WTC11 (cell line): ENCODE measurements around the gene ID3. TPM values are rescaled to one million over a fixed set of nuclear protein-coding genes. Genes with fewer than 3 reads are reported as not detected.

Experiments used
- ATAC-seq: fragments of 200-7000 bp; cut with Tn5 transposase; 2 replicates; pipeline ENCODE4 v1.10.0; 2021; ENCODE audit warnings: mild to moderate bottlenecking, moderate library complexity
- CTCF ChIA-PET: fragments of 300-600 bp; sonication (Branson Sonifier 250); formaldehyde crosslinking; loops from one replicate; lab custom pipeline; 2021; ENCODE audit warnings: antibody characterized with exemption; lab: Charles Lee
- POLR2A ChIA-PET: fragments of 350-600 bp; sonication (Branson Sonifier 250); formaldehyde crosslinking; loops from one replicate; lab custom pipeline; 2021; ENCODE audit warnings: antibody characterized with exemption; lab: Charles Lee
- DNase-seq: peaks from one replicate; pipeline ENCODE4 v3.0.0; 2021; ENCODE audit warnings: low spot score
- H3K27ac Mint-ChIP-seq: 2 replicates; pipeline ENCODE4 v1.8.0; 2021; ENCODE audit warnings: mixed read lengths
- H3K27me3 Mint-ChIP-seq: 2 replicates; pipeline ENCODE4 v1.8.0; 2021; ENCODE audit warnings: low read depth, mild to moderate bottlenecking, moderate library complexity, mixed read lengths
- H3K36me3 Mint-ChIP-seq: 2 replicates; pipeline ENCODE4 v1.8.0; 2021; ENCODE audit warnings: mixed read lengths
- H3K4me1 Mint-ChIP-seq: 2 replicates; pipeline ENCODE4 v1.8.0; 2022; ENCODE audit warnings: mixed read lengths
- H3K4me3 Mint-ChIP-seq: 2 replicates; pipeline ENCODE4 v1.8.0; 2021; ENCODE audit warnings: mild to moderate bottlenecking, moderate library complexity, mixed read lengths
- H3K9me3 Mint-ChIP-seq: 2 replicates; pipeline ENCODE4 v1.8.0; 2021; ENCODE audit warnings: mixed read lengths
- KAT7 ChIP-seq: sonication (generic); formaldehyde crosslinking; IDR thresholded peaks from 2 replicates; pipeline ENCODE4 v1.8.1; 2023; ENCODE audit warnings: missing genetic modification reagents, mild to moderate bottlenecking, borderline replicate concordance
- MYBL2 ChIP-seq: sonication (generic); formaldehyde crosslinking; IDR thresholded peaks from 2 replicates; pipeline ENCODE4 v1.8.1; 2023; ENCODE audit warnings: mild to moderate bottlenecking, moderate library complexity, missing genetic modification reagents
- RORB ChIP-seq: fragments of 250-450 bp; sonication (Bioruptor Pico); IDR thresholded peaks from 2 replicates; pipeline ENCODE4 v1.9.0; 2021; ENCODE audit warnings: mild to moderate bottlenecking
- SOX15 ChIP-seq: fragments of 250-450 bp; sonication (Bioruptor Pico); IDR thresholded peaks from 2 replicates; pipeline ENCODE4 v1.9.0; 2021; ENCODE audit warnings: mild to moderate bottlenecking
- SP1 ChIP-seq: sonication (generic); formaldehyde crosslinking; conservative IDR thresholded peaks from 2 replicates; pipeline ENCODE4 v1.8.1; 2022; ENCODE audit warnings: missing genetic modification reagents
- TEAD4 ChIP-seq: sonication (generic); formaldehyde crosslinking; IDR thresholded peaks from 2 replicates; pipeline ENCODE4 v1.8.0; 2022; ENCODE audit warnings: mild to moderate bottlenecking, missing genetic modification reagents
- TP53 ChIP-seq: sonication (generic); formaldehyde crosslinking; IDR thresholded peaks from 2 replicates; pipeline ENCODE4 v1.8.1; 2023; ENCODE audit warnings: mild to moderate bottlenecking, missing genetic modification reagents
- ZNF263 ChIP-seq: sonication (generic); formaldehyde crosslinking; IDR thresholded peaks from 2 replicates; pipeline ENCODE4 v1.8.1; 2022; ENCODE audit warnings: low read depth, mild to moderate bottlenecking, moderate library complexity, missing genetic modification reagents
- total RNA-seq: library from RNA; stranded (reverse); gene quantifications from 3 replicates; pipeline ENCODE4 v1.2.3, GENCODE V29; 2021
- TF ChIP-seq, protein P1 (sequence below): sonication (generic); formaldehyde crosslinking; IDR thresholded peaks from 2 replicates; pipeline ENCODE4 v1.8.0; 2022; ENCODE audit warnings: mild to moderate bottlenecking, missing genetic modification reagents
- TF ChIP-seq, protein P2 (sequence below): fragments of 250-450 bp; sonication (Bioruptor Pico); IDR thresholded peaks from 2 replicates; pipeline ENCODE4 v1.9.0; 2021; ENCODE audit warnings: mild to moderate bottlenecking, borderline replicate concordance
- TF ChIP-seq, protein P3 (sequence below): fragments of 250-450 bp; sonication (Bioruptor Pico); IDR thresholded peaks from 2 replicates; pipeline ENCODE4 v1.8.0; 2021; ENCODE audit warnings: mild to moderate bottlenecking
- TF ChIP-seq, protein P4 (sequence below): sonication (generic); formaldehyde crosslinking; IDR thresholded peaks from 2 replicates; pipeline ENCODE4 v1.8.0; 2023; ENCODE audit warnings: missing genetic modification reagents, mild to moderate bottlenecking, borderline replicate concordance

ID3 gene
- total RNA-seq, 1 experiment from 2014 or later, result 168 TPM

DNA sequence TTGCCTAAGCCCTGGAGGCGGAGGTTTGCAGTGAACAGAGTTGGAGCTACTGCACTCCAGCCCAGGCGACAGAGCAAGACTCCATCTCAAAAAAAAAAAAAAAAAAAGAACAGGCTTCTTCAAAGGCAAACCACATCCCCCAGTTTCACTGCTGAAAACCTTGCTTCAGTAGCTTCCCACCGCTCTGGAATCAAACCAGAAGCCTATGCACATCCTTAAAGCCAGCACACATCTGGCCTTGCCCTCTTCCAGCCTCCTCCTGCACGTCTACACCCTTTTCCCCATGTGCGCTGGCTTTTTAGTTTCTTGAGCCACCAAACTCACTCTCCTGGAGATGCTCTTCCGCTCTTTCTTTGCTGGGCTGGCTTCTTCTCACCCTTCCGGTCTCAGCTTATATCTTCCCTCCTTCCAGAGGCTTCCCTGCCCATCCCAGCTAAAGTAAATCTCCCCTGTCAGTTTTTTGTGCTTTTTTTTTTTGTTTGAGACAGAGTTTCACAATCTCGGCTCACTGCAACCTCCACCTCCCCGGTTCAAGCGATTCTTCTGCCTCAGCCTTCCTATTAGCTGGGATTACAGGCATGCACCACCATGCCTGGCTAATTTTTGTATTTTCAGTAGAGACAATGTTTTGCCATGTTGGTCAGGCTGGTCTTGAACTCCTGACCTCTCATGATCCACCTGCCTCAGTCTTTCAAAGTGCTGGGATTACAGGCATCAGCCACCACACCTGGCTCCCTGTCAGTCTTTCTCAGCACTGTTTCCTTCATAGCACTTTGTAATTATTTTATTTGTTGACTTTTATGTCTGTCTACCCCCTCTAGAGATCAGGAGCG is 42.0 kb upstream of the ID3 start (continued):
- TF ChIP-seq, protein P1, sequence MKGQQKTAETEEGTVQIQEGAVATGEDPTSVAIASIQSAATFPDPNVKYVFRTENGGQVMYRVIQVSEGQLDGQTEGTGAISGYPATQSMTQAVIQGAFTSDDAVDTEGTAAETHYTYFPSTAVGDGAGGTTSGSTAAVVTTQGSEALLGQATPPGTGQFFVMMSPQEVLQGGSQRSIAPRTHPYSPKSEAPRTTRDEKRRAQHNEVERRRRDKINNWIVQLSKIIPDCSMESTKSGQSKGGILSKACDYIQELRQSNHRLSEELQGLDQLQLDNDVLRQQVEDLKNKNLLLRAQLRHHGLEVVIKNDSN (CRISPR knock-in tag), result no peak
- TF ChIP-seq KAT7 (CRISPR knock-in tag) (no peak), SP1 (CRISPR knock-in tag) (no peak), MYBL2 (CRISPR knock-in tag) (no peak), TP53 (CRISPR knock-in tag) (no peak), SOX15 (CRISPR knock-in tag) (no peak), ZNF263 (CRISPR knock-in tag) (no peak)
- TF ChIP-seq, protein P2, sequence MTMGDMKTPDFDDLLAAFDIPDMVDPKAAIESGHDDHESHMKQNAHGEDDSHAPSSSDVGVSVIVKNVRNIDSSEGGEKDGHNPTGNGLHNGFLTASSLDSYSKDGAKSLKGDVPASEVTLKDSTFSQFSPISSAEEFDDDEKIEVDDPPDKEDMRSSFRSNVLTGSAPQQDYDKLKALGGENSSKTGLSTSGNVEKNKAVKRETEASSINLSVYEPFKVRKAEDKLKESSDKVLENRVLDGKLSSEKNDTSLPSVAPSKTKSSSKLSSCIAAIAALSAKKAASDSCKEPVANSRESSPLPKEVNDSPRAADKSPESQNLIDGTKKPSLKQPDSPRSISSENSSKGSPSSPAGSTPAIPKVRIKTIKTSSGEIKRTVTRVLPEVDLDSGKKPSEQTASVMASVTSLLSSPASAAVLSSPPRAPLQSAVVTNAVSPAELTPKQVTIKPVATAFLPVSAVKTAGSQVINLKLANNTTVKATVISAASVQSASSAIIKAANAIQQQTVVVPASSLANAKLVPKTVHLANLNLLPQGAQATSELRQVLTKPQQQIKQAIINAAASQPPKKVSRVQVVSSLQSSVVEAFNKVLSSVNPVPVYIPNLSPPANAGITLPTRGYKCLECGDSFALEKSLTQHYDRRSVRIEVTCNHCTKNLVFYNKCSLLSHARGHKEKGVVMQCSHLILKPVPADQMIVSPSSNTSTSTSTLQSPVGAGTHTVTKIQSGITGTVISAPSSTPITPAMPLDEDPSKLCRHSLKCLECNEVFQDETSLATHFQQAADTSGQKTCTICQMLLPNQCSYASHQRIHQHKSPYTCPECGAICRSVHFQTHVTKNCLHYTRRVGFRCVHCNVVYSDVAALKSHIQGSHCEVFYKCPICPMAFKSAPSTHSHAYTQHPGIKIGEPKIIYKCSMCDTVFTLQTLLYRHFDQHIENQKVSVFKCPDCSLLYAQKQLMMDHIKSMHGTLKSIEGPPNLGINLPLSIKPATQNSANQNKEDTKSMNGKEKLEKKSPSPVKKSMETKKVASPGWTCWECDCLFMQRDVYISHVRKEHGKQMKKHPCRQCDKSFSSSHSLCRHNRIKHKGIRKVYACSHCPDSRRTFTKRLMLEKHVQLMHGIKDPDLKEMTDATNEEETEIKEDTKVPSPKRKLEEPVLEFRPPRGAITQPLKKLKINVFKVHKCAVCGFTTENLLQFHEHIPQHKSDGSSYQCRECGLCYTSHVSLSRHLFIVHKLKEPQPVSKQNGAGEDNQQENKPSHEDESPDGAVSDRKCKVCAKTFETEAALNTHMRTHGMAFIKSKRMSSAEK (CRISPR knock-in tag), result no peak

DNA sequence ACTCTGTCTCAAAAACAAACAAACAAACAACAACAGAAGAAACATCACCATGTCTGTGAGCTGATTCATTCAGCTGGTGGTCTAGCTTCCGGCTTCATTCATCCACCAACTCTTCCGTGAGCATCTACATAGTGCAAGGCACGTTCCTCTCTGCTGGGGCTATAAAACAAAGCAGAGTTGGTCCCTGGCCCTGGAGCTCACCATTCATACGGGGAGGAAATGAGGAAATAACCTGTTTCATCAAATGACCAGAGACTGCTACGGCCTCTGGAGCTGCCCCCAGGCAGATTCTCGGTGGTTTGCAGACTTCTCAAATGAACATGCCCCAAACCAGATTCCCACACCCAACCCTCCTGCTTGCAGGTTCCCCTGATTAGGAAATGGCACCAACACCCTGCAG is 41.0 kb upstream of the ID3 start:
- Mint-ChIP-seq H3K9me3 (no peaks in the 10 kb centered on the region), H3K36me3 (no peaks in the 10 kb centered on the region), H3K27me3 (no peaks in the 10 kb centered on the region), H3K4me3 (no peak overlapping the region), H3K27ac (peak overlapping the region; percentile 87), H3K4me1 (peaks cover 75% of the 10 kb centered on the region)
- DNase-seq (no peak), ATAC-seq (no peak)
- ChIA-PET CTCF (interaction anchor here (0.6 to 6.2 kb wide), 7 partner anchors 34 to 66 kb away, joined by 3 to 70 read pairs (median 3); no protein-coding TSS in a partner anchor), POLR2A (interaction anchor here (0.6 to 3.7 kb wide), 4 partner anchors 11 to 43 kb away, joined by 3 to 100 read pairs (median 4); partner anchors contain the start of gene ID3)
- TF ChIP-seq, protein P3, sequence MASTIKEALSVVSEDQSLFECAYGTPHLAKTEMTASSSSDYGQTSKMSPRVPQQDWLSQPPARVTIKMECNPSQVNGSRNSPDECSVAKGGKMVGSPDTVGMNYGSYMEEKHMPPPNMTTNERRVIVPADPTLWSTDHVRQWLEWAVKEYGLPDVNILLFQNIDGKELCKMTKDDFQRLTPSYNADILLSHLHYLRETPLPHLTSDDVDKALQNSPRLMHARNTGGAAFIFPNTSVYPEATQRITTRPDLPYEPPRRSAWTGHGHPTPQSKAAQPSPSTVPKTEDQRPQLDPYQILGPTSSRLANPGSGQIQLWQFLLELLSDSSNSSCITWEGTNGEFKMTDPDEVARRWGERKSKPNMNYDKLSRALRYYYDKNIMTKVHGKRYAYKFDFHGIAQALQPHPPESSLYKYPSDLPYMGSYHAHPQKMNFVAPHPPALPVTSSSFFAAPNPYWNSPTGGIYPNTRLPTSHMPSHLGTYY, result no peak
- TF ChIP-seq, protein P4, sequence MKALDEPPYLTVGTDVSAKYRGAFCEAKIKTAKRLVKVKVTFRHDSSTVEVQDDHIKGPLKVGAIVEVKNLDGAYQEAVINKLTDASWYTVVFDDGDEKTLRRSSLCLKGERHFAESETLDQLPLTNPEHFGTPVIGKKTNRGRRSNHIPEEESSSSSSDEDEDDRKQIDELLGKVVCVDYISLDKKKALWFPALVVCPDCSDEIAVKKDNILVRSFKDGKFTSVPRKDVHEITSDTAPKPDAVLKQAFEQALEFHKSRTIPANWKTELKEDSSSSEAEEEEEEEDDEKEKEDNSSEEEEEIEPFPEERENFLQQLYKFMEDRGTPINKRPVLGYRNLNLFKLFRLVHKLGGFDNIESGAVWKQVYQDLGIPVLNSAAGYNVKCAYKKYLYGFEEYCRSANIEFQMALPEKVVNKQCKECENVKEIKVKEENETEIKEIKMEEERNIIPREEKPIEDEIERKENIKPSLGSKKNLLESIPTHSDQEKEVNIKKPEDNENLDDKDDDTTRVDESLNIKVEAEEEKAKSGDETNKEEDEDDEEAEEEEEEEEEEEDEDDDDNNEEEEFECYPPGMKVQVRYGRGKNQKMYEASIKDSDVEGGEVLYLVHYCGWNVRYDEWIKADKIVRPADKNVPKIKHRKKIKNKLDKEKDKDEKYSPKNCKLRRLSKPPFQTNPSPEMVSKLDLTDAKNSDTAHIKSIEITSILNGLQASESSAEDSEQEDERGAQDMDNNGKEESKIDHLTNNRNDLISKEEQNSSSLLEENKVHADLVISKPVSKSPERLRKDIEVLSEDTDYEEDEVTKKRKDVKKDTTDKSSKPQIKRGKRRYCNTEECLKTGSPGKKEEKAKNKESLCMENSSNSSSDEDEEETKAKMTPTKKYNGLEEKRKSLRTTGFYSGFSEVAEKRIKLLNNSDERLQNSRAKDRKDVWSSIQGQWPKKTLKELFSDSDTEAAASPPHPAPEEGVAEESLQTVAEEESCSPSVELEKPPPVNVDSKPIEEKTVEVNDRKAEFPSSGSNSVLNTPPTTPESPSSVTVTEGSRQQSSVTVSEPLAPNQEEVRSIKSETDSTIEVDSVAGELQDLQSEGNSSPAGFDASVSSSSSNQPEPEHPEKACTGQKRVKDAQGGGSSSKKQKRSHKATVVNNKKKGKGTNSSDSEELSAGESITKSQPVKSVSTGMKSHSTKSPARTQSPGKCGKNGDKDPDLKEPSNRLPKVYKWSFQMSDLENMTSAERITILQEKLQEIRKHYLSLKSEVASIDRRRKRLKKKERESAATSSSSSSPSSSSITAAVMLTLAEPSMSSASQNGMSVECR, result 0 out of 2 replicates have a peak, but pooled peaks have one; percentile 27

DNA sequence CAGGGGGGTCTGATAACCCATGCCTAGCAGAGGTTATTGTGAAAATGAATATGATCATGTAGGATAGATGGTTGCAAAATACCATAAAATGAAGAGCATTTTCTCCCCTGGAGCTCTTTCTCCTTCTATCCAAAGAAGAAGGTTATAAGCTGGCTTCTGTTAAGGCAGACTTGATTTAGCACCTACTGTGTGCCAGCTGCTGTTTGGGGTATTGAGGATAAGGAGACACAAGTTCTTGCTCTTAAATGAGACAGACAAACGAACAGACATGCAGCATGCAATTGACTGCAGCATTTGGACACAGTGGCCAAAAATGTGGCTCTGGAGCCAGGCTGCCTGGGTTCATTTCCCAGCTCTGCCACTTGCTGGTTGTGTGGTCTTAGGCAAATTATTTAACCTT is 39.8 kb upstream of the ID3 start:
- TF ChIP-seq RORB (CRISPR knock-in tag) (no peak), TEAD4 (CRISPR knock-in tag) (no peak)
- TF ChIP-seq, protein P1 (CRISPR knock-in tag), result no peak
- ChIA-PET CTCF (interaction anchor here (0.9 to 6.2 kb wide), 20 partner anchors 11 to 212 kb away, joined by 3 to 70 read pairs (median 4); partner anchors contain the start of genes ID3 and RPL11), POLR2A (interaction anchor here (1.0 to 3.7 kb wide), 10 partner anchors 11 to 99 kb away, joined by 3 to 100 read pairs (median 6); partner anchors contain the start of gene ID3)
- H3K27ac Mint-ChIP-seq, result peak overlapping the region; percentile 87
- DNase-seq (no peak), ATAC-seq (no peak)
- H3K4me3 Mint-ChIP-seq, result no peak overlapping the region; the same call in 1 of the 2 replicates
- no peaks in the 10 kb centered on the region; the same call in 1 of the 2 replicates for H3K27me3 Mint-ChIP-seq
- H3K4me1 Mint-ChIP-seq, result peaks cover 82% of the 10 kb centered on the region
- no peaks in the 10 kb centered on the region for H3K9me3 Mint-ChIP-seq
- no peaks in the 10 kb centered on the region for H3K36me3 Mint-ChIP-seq
